HG02798 (cell line): ENCODE results near the gene SEC22A.

ENCODE experiments used
- ATAC-seq: cut with Tn5 transposase; IDR thresholded peaks from one replicate; pipeline ENCODE4 v1.9.1; 2021; ENCODE audit warnings: mild to moderate bottlenecking; ENCODE audit not compliant: unreplicated experiment, poor library complexity

The SEC22A gene

GRCh38 chr3:123201557-123202427, at the start of gene SEC22A:
Gene SEC22A (plus strand): TSS chr3:123201943. CDS start chr3:123209218, 7,275 bp downstream.
- peak; percentile 99 for ATAC-seq

- ATAC-seq, result no peak
These were observed 49.1 kb upstream of the SEC22A start for GRCh38 chr3:123152687-123153086.

DNA sequence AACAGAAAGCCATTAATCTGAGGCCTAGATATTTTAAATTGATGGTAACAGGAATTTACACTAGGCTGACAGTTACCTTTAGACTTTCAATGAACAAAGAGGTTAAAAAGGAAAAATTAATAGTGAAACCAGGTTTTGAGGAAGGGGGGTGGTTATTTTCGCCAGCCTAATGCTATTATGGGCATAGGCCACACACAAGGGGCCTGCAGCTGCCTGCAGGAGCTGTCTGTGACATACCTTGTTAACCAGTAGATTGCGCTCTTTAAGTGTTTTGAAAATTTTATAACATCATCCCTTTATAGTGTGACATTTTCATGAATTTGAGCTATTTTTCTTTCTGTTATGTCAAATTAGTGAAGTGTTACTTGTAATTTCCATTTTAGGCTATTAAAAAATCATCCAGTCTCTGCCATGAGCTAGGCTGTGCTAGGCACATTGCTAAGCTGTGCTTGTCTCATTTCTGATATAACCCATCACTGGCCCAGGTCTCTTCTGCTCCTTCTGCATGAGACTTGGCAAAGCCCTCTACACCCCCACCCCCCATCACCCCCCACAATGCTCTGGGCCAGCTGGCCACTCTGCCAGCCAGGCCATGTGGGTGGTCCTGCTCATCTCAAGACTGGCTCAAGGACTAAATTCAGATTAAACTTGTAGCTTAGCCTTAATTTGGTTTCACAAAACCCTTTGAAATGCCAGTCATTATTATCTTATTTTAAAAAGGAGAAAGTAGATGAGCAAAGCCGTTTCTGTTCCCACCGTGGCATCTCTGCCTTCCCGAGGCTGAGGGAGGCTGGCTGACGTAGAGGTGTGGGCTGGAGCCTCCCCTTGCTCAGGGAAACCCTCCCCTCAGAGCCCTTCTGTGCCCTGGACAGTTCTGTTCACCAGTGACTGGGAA, 48.4 kb upstream of the SEC22A start:
- ATAC-seq, result no peak

DNA sequence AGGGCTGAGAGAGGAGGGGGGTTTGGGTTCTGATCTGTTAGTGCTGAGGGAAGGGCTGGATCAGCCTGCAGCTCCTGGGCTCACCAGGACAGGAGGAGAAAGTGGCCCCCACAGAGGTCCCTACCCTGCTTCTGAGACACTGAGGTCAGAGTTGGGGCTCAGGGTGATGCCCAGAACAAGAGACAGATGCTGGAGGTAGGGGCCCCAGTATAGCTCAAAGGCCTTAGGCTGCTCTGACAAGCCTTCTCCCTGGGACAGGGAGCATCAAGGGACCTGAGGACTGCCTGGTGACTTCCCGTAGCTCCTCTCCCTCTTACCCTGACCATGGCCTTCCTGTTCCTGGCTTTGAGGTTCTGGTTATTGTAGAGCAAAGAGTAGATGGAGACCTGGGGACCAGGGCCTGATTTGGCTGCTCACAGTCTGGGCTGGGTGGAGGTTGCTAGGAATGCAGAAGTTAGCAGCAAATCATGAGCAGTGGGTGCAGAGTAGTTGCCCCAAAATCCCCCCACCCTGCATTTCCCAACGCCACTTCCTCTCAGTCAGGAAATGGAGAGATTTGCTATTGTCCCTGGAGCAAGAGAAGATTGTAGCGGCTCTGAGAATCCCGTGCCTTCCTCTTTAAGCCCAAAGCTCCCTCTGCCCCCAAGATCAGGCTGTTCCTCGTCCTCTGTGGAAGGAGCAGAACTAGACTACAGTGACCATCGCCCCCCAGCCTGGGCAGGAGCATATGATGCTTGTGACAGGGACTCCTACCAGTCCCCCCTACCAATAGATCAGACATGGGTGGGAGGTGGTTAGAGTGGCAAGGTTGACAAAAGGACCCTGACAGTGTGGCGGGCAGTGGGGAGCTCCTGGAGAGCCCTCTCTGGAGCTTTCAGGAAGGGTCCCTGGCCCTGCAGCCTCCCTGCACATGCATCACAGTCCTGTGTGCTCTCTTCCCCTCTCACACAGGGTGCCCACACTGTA, 47.4 kb upstream of the SEC22A start:
- ATAC-seq, result no peak

DNA sequence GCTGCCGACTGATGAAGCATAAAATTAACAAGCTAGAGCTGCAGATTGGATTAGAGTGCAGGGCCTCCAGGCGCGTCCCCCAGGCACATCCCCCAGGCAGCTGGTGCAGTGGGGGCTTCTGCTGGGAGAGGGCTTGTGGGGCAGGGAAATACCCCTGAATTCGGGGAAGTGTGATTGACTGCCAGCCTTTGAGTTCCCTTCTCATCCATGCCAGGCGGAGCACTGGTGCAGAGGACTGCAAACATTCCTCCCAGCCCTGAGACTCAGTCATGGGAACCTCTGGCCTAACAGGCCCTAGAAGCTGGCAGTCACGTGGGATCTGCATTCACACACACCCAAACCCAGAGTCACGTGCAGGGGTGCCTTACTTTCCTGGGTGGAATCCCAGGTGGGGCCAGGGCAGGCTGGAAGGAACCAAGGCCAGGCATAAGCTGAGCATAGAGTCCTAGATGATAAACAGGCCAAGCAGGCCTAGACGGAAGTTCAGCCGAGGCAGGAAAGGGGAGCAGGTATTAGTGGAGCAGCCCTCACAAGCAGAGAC, 46.2 kb upstream of the SEC22A start:
- ATAC-seq, result no peak

- no peak for ATAC-seq
These were observed 45.3 kb upstream of the SEC22A start for GRCh38 chr3:123156276-123156995.

GRCh38 chr3:123157209-123157597, 44.5 kb upstream of the SEC22A start:
- no peak for ATAC-seq

DNA sequence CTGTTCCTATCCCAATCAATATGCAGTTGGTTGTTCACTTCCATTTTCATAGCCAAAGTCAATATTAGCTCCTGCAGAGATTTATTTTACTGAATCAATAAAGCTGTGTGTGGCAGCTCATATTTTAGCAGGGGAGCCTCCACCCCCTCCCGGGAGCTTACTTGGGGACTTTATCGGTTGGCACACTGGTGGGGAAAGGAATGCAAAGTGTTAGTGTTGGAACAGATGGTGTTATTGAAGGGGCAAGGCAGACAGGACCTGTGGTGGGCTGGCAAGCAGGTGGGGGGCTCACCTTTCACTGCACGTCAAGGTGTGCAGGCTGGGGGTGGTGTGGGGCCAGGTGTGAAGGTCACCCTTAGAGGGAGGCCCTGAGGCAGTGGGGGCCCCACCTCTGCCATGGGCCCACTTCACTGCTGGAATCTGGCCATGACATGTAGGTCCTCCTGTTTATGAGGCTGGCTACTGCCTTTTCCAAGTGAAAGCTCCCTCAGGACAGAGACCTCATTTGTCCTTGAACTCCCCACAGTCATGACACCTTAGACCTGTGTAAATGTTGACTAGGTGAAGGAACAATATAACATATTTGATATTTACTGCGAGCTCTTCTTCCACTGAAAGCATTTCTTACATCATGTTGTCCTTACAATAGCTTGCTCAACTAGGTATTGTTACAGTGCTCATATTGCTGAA, 44.0 kb upstream of the SEC22A start:
- ATAC-seq, result no peak

DNA sequence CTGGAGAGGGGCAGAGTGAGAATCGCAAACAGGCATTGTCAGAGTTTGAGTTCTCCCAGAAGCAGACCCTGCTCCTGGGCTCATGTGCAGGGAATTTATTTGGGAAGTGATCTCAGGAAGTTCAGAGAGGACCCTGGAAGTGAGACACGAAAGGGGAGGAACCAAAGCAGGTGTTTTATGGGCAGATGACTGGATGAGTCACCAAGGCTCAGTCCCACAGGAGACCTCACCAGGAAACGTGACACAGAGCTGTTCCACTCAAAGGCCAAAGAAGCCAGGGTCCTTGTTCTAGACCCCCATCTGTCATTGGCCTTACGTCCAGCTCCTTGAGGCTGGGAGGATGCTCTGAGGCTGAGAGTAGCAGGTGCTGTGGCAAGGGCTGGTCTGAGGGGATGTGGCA, 43.4 kb upstream of the SEC22A start:
- no peak for ATAC-seq

GRCh38 chr3:123158899-123159390, 42.8 kb upstream of the SEC22A start:
- ATAC-seq, result no peak

- ATAC-seq, result no peak
These were observed 41.7 kb upstream of the SEC22A start for GRCh38 chr3:123159926-123160635.

- no peak for ATAC-seq
These were observed 40.6 kb upstream of the SEC22A start for GRCh38 chr3:123161167-123161566.

- ATAC-seq, result no peak
These were observed 38.6 kb upstream of the SEC22A start for GRCh38 chr3:123163141-123163540.

DNA sequence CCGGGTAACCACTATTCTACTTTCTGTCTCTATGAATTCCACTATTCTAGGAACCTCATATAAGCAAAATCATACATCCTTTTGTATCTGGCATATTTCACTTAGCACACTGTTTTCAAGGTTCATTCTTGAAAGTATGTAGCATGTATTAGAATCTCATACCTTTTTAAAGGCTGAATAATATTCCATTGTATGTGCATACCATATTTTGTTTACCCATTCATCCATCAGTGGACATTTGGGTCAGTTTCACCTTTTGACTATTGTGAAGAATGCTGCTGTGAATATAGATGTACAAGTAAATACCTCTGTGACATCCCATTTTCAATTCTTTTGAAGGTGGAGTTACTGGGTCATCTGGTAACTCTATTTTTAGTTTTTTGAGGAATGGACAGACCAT, 36.6 kb upstream of the SEC22A start:
- no peak for ATAC-seq

- no peak for ATAC-seq
These were observed 34.1 kb upstream of the SEC22A start for GRCh38 chr3:123167686-123168085.

- no peak for ATAC-seq
These were observed 33.6 kb upstream of the SEC22A start for GRCh38 chr3:123168122-123168521.

- no peak for ATAC-seq
These were observed 33.1 kb upstream of the SEC22A start for GRCh38 chr3:123168605-123169004.

GRCh38 chr3:123169492-123169929, 32.2 kb upstream of the SEC22A start:
- no peak for ATAC-seq
